ENCODE data around the gene CHST3.

Gene CHST3

GRCh38 chr10:72008096-72008981 is 44.1 kb downstream of the CHST3 start:
- no peak for DNase-seq (ENCODE audit: low read depth, low spot score)
- peak overlapping the region; percentile 97 for H3K27ac ChIP-seq

GRCh38 chr10:72009051-72009424 is 44.8 kb downstream of the CHST3 start:
- DNase-seq (ENCODE audit: low read depth, low spot score): peak; percentile 65
- H3K27ac ChIP-seq: peak overlapping the region; percentile 97

DNA sequence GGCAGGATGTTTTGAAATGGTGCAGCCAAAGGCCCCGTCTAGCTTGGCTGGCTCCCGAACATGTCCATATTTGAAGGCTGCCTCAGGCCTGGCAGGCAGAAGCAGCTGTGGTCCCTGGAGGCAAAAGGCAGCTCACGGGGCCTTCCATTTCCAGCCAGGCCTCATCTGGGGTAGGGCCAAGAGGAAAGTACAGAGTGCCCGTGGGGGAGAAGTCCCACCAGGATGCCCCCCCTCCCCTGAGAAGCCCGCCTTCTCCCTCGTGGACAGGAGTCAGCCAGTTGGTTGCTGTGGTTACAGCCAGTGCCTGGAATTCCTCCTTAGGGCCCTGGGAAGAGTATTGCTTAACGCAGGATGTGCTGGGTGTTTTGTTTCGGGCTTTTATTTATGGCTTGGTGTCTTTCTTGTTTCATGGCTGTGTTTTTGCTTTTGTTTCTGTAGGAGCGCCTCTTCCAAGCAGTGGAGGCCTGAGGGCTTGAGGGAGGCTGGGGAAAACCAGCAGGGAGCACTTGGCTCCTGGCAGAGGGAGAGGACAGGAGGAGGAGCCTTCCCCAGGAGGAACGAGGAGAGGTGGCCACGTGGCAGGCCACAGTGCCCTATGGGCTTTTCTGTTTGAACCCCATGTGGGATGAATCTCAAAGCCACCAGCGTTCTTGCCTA is 45.4 kb downstream of the CHST3 start:
- H3K27ac ChIP-seq: peak overlapping the region; percentile 97
- DNase-seq (ENCODE audit: low read depth, low spot score): no peak

DNA sequence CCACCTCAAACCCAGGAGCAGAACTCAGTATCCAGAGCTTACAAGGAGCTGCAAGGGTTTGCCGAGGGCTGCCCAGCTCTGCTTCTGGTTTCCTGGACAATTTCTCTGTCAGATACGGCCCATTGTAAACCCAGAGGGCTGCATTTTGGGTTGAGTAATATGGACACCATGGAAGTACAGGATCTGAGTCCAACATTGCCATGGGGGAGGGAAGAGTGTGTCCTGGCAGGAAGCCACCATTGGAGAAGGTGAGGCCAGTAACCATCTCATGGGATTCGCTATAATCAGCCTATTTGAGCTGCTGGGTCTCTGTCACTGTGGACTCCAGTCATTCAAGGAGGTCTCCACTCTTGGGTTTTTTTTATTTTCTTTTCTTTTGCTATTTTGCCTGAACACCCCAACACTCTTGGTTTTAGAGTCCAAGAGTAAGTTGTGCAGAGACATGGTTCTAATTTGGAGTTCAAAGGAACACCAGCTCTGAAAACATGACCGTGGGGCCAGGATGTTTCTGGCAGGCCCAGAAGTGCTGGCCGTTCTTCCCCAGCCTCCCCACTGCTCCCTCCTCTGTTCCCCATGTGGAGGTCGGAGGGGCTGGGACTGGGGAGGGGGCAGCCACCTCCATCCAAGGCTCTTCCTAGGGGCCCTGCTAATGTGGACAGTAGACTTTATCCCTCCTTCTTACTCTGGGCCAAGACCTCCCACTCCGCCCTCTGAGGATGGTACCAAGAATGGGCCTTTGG is 46.2 kb downstream of the CHST3 start:
- peak overlapping the region; percentile 97 for H3K27ac ChIP-seq
- no peak for DNase-seq (ENCODE audit: low read depth, low spot score)

DNA sequence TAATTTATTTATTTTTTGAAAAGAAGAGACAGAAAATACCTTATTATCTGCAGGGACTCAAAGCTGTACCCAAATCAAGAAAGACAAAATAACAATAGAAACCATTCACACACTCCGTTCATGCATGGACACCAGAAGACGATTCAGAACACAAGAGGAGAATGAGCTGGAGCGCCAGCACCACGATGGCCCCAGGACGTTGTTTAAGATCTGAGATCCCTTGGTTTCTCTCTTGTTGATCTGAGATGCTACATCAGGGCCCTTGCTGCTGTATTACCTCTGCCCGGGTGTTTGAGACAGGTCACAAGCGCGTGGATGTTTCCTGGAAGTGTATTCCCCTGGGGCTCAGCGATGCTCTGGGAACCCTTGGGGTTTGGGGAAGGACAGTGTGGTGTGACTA is 46.8 kb downstream of the CHST3 start:
- no peak for DNase-seq (ENCODE audit: low read depth, low spot score)
- H3K27ac ChIP-seq: no peak overlapping the region

DNA sequence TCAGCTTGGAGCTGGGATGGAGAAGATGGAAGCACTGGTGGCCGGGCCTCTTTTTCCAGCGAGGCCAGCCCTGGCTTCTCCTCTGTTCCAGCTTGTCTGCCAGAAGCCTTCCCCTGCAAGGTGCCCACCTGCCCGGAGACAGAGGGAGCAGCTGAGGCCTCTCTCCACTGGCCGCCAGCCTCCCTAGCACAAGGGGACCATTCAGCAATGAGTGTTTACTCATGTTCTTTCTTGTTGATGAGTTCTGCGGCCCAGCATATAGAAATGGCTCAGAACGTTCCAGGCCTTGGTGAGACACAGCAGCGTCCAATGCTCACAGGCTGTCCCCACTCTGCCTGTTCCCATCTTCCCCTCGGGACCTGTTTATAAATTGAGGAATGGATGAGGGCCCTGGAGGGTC is 47.3 kb downstream of the CHST3 start:
- no peak for DNase-seq (ENCODE audit: low read depth, low spot score)

DNA sequence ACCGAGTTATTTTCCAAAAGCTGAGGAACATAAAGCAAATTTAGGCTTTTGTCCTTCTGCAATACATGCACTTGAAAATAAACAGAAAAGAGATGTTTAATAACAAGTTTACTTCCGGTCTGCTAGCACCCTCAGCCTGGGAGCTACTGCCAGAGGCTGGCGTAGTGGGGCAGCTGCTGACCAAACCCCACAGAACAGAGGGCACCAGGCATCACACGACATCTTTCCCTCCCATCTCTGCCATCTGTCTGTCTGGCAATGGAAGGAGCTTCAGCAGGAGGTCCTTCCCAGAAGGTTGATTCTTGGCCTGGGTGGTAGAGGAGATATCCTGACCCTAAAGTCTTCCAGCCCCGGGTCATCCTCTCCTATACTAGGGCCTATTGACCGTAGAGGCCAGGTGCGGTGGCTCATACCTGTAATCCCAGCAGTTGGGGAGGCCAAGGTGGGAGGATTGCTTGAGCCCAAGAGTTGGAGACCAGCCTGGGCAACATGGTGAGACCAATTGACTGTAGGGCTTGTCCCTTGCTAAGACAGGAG is 47.8 kb downstream of the CHST3 start:
- no peak overlapping the region for H3K27ac ChIP-seq
- no peak for DNase-seq (ENCODE audit: low read depth, low spot score)

More for the DNA sequence above, 47.3 kb downstream of the CHST3 start:
- no peak overlapping the region for H3K27ac ChIP-seq

GRCh38 chr10:72012796-72013195 is 48.6 kb downstream of the CHST3 start:
- H3K27ac ChIP-seq: no peak overlapping the region
- DNase-seq (ENCODE audit: low read depth, low spot score): no peak

DNA sequence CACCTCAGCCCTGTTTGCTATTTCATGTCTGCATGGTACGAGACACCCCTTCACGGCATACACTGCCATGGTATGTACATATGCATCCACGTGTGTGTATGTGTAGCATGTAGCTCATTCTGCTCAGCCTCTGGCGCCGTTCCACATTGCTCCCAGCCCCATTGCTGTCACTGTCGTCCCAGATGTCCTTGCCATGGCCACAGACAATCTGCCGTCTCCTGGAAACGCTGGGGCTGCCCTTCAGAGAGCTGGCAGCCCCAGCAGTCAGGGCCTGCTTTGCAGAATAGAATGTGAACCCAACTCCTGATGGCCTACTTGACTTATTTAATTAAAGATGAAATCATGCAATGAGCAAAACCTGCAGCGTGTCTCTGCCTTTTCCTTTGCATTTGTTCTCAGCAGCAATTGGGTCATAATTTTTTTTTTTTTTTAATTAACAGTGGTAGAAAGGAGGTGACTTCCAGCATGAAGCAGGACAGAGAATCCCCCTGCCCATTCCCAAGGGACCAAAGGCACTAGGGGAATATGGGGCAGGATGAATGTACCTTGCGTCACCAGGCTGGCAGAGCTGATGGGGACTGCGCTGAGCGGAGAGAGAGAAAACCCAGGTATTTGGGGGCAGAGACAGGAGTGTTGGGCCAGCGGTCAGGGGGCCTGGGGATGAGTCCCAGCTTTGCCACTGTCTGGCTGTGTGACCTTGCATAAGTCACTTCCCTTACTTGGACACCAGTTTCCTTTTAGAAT is 49.2 kb downstream of the CHST3 start:
- DNase-seq (ENCODE audit: low read depth, low spot score): no peak
- H3K27ac ChIP-seq: no peak overlapping the region

- DNase-seq (ENCODE audit: low read depth, low spot score): no peak
- no peak overlapping the region for H3K27ac ChIP-seq
Observed at GRCh38 chr10:72014197-72014596, 50.0 kb downstream of the CHST3 start.

DNA sequence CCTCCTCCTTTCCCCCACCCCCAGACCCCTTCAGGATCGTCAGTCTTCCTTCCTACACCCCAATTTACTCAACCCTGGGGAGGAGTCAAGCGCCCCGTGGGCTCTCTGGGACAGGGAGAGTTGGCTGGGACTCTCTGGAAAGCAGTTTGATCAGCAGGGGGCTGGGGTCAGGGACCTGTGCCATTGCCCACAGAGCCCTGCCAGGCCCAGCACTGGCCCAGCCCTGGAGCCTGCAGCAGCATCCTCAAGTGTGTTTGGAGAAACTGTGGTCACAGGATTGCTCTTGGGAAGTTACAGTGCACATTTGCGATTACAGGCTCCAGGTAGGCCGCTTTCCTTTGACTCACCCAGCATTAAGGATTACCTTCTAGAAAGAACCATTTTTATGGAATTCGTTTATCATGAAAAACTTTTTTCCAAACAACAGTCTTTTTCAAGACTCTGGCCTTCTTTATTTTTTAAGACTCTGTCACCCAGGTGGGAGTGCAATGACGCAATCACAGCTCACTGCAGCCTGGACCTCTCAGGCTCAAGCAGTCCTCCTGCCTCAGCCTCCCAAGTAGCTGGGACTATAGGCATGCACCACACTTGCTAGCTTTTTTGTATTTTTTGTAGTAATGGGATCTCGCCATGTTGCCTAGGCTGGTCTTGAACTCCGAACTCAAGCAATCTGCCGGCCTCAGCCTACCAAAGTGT is 50.7 kb downstream of the CHST3 start:
- H3K27ac ChIP-seq: no peak overlapping the region

GRCh38 chr10:72015841-72016240 is 51.6 kb downstream of the CHST3 start:
- DNase-seq (ENCODE audit: low read depth, low spot score): no peak
- no peak overlapping the region for H3K27ac ChIP-seq

More for the DNA sequence above, 50.7 kb downstream of the CHST3 start:
- no peak for DNase-seq (ENCODE audit: low read depth, low spot score)

GRCh38 chr10:72016608-72017300 is 52.6 kb downstream of the CHST3 start:
- no peak overlapping the region for H3K27ac ChIP-seq
- no peak for DNase-seq (ENCODE audit: low read depth, low spot score)

DNA sequence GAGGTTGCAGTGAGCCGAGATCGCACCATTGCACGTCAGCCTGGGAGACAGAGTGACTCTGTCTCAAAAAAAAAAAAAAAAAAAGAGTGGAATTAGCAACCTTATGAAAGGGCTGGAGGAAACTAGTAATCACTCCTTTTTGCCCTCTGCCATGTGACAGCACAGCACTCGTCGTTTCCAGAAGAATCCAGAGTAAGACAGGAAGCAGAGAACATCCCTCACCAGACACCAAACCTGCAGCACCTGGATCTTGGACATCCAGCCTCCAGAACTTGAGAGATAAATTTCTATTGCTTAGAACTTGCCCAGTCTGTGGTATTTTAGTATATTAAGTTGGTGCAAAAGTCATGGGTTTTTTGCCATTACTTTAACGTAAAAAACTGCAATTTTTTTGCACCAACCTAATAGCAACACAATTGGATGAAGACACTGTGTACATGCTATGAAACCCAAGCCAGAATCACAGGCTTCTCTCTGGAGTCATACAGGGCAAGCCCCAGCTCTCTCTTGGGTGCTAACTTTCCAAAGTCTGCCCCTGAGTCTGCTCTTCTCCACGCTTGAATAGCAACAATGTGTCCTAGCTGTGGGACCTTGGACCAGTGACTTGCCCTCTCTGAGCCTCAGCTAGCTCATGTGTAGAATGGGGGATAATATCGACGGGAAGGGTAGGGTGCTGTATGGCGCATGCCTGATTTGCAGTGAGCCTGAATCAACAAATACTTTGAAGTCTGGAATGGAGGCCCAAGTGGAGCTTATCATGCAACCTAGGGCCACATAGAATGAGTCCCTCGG is 55.1 kb downstream of the CHST3 start:
- no peak for DNase-seq (ENCODE audit: low read depth, low spot score)
- no peak overlapping the region for H3K27ac ChIP-seq

DNA sequence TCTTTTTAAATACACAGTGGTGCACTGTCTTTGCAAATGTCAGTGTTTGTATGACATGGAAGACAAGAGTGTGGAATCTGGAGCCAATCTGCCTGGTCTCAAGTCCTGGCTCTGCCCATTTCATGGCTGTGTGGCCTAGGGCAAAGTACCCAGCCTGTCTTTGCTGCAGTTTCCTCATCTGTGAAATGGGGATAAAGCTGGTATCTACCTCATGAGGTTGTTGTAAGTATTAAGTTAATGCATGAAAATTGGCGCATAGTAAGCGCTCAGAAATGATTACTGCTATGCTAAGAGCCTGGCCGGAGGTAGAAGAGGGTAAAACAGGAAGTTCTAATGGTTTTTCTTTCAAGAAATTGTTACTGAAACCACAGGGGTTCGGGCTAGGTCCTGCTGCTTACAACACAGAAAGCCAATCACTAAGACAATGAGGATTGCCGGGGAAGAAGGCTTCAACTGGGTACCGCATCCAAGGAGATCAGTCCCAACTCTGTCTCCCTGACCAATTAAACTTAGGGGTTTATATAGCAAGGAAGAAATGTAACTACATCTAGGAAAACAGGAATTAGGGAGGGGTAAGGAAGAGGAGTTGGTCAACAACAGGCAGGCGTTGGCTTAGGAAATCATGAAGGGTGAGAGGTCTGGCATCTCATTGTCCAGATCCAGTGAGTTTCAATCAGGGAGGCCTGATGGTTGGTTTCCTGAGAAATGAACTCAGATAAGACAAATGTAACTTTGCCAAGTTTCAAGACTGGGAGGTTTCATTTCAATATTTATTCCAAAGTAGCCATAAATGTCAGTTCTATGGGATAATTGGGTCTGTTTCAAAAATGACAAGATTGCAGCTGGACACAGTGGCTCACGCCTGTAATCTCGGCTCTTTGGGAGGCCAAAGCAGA is 57.0 kb downstream of the CHST3 start:
- H3K27ac ChIP-seq: no peak overlapping the region
- DNase-seq (ENCODE audit: low read depth, low spot score): no peak

DNA sequence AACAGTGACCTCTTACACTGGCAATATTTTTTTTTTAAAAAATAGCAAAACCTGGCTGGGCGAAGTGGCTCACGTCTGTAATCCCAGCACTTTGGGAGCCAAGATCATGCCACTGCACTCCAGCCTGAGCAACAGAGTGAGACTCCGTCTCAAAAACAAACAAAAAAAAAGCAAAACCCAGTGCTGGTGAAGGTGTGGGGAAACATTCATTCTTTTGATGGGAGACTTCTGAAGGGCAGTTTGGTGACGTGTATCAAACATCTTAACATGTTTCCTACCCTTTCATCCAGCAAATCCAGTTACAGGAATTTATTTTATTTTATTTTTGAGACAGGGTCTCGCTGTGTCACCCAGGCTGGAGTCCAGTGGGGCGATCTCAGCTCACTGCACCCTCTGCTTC is 58.0 kb downstream of the CHST3 start:
- H3K27ac ChIP-seq: no peak overlapping the region
- no peak for DNase-seq (ENCODE audit: low read depth, low spot score)

DNA sequence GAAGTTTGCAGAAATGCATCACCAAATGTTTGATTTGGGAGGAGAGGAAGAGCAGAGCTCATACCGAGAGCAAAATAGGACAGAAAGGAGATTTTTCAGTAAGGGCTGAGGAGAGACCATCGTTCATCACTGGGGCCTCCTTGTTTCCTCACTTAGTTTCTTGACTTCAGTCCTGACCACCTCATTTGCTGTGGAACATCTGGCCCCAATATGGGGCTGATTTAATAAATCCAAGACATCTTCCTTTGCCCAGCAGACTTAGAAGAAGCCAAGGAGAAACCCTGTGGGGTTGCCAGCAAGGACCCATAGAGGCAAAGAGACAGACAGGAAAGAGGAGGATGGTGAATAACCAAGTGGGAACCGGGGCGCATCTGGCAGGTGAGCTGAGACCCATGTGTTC is 60.4 kb downstream of the CHST3 start:
- no peak for DNase-seq (ENCODE audit: low read depth, low spot score)
- no peak overlapping the region for H3K27ac ChIP-seq

Measured in epithelial cell of prostate (primary cell).